Hematopoietic multipotent progenitor cell treated with erythropoietin and hydrocortisone succinate and interleukin-3 and kit ligand, for 17 days (in vitro differentiated cells): ENCODE data around the gene SGCG.

Experiments used
- DNase-seq: peaks from one replicate; pipeline ENCODE4 v3.0.0-alpha.2; 2015; ENCODE audit warnings: low spot score

Gene SGCG

DNA sequence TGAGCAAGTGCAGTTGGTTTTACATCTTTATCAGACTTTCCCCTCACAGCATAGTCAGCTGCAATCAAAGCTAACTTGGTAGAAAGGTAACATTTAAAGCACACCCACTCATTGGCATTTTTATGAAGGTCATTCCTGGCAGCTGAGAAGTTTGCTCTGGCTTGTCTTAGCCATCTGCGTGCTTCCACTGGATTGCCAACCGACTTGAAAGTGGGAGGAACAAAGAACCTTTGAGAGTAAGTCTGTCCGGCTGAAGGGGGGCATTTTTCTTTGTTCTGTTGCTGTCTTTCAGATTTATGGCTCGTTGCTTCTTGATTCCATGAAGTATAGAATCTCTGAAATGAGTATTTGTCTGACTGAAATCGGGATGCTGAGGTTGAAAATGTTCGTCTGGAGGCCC, 149.6 kb downstream of the SGCG start:
- DNase-seq, result no peak

GRCh38 chr13:23339225-23339624, 158.4 kb downstream of the SGCG start:
- no peak for DNase-seq

- no peak for DNase-seq
Observed at GRCh38 chr13:23344931-23345595, 164.3 kb downstream of the SGCG start.

DNA sequence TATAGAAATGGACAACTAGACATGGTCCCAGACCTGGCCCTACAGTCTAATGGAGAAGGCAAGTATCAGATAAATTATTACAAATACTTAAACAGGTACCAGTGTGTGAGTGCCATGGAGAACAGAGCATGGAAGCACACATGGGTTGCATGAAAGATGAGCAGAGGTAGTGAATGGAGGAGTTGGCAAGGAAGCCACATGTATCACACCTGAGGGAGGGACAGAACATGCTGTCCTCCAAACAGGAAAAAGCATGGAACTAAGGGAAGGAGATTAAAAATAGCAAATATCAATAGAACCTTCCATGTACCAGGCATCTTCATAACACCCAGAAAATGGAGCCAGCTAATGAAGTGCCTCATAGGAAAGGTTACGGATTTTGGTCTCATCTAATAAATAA, 166.8 kb downstream of the SGCG start:
- DNase-seq, result no peak

DNA sequence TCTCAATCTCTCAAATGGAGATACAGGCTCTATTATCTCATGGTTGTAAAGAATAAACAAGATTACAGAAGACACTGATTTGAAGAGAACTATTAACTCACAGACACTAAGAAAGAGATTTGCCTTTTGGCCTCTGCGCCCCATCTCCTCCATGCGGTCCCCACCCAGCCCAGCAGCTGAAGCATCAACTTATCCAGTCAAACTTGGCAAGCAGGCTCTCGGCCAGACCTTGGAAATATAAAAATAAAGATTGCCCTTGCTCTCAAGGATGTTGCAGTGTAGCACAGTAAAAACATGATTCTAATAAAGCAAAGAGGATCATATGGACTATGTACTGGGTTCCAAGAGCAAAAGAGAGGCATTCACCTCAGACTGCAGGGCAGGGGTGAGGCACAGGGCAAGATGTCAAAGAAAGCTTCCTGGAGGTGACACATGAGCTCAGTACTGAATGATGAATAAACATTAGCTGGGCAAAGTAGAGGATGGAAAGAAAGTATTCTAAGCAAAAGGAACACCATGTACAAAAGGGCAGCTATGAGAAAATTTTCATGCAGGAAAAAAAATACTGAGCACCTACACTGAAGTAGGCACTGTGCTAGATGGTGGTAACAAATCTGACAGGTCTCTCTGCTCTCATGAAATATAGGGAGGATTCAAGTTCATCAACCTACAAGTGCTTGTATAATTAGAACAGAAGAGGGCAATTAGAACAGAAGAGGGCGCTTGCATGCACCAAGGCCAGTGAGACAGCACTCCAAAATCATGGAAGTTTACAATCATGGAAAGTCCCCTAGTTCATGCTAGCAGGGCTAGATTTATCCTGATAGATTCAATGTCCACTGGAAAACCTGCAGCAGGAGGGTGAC, 167.7 kb downstream of the SGCG start:
- no peak for DNase-seq

DNA sequence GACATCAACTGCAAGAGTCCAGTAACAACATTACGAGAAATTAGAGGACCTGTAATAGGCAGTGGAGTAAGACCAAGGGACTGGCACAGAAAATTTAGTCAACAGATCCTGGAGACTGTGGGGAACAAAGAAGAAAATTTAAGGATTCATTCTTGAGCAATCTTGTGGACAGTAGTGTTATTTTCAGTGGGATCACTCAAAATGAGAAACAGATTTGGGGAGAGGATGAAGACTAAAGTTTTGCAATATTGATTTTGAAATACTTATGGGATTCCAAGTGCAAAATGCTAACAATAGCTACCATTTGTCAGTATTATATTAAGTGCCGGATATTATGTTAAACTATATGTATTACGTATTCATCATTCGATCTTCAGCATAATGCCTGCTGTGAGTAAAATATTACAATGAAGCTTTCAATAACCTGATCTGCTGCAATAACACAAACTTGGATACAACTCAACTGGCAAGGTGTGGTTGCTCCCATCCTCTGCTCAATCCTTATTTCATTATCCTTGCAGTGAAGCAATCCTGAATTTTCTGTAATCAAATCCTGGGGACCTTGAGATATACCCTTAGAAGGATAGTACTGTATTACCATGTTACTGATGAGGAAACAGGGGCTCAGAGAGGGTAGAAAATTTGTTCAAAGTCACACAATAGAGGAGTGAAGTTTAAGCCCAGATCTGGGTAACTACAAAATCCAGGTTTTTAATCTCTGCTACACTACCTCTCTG, 168.6 kb downstream of the SGCG start:
- DNase-seq, result no peak

GRCh38 chr13:23350009-23350408, 169.2 kb downstream of the SGCG start:
- no peak for DNase-seq

- DNase-seq, result no peak
Observed at GRCh38 chr13:23352161-23352560, 171.4 kb downstream of the SGCG start.

- DNase-seq, result no peak
Observed at GRCh38 chr13:23354520-23354919, 173.7 kb downstream of the SGCG start.

GRCh38 chr13:23356368-23356767, 175.6 kb downstream of the SGCG start:
- DNase-seq, result no peak

DNA sequence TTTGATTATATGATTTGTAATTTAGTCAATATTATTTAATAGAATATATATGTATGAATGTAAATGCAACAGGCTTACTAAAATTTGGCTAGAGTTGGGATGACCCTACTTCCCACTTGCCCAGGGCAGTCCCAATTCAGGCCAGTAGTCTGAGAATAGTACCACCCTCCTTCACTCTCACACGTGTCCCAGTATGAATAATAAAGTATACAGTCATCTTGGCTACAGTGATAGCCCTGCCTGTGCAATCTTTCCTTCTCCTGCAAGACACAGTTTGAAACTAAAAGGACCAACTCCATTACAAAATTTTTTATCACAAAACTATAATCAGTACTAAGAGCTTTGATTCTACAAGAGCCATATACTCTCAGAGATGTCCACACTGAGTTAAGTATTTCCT, 176.6 kb downstream of the SGCG start:
- DNase-seq, result no peak

DNA sequence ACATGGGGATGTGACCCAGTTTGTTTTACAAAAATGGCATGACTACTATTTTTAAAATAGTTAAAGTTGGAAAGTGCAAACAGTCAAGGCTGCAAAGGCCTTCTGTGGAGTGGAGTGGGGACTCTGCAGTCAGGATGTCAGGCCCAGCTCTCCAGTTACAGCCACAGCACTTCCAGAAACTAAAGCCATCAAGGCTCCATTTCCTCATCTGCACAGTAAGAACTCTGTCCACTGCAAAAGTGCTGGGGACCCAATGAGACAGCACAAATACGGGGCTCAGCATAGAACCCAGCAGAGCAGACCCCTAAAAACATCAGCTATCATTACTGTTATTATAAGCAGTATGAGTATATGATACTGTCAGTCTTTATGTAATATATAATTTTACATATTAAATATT, 179.1 kb downstream of the SGCG start:
- no peak for DNase-seq

DNA sequence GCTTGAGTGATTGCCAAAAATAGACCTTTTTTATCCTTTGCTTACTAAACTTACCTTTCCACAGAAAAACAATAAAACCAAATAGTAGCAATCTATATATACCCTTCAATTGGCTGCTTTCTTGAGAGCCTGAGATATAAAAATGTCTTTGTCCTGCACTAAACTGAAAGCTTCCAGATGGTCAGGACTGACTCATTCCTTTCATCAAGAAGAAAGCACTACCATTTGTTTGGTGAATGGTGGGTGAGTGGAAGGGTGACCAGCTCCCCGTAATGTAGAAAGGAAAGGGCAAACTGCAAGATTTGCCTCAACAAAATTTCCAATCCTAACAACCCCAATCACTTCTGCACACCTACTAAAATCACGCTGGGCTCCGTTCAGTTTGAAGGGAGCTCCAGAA, 184.9 kb downstream of the SGCG start:
- no peak for DNase-seq

DNA sequence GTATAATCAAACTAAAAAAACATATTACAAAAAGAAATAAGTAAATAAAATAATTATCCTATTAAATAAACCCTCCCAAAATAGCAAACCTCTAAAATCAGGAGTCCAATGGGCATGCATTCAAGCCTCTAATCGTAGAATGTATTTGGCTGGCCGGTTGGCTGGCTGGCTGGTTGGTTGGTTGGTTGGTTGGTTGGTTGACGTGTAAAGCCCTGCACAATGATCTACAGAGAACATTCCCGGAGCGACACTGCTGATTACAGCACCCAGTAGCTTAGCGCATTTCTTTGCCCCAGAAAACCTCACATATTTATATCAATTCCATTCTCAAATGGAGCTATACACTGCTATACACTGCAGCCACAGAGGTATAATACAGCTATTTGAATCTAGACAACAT, 187.1 kb downstream of the SGCG start:
- DNase-seq, result no peak

DNA sequence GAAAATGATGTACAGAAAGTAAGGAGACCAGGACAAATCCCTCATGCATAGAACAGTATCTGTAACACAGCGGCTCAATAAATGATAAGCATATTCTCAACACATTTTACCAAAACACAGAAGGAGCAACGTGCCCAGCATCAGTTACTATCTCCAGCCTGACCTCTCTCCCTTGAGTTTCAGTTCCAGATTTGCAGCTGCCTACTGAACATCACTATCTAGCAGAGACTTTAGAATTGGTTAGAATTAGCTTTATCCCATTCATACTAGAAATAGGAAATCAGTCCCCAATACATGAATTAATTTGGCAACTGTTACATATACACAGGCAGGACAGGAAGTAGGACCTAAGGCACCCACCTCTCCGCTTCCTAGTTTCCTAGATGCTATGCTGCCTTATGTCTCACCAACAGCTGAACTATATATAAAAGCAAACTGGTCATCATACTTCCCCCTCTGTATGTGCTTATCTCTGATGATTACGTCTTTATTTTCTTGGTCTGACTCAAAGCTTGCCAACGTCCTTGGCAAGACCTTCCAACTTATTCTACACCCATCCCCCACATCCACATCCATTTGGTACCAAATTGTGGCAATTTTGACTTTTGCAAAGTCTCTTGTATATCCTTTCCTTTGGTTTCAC, 191.6 kb downstream of the SGCG start:
- DNase-seq, result no peak
